Fibroblast of villous mesenchyme (primary cell): ENCODE measurements around the gene AP5M1. TPM values are rescaled to one million over a fixed set of nuclear protein-coding genes. Genes with fewer than 3 reads are reported as not detected.
A peak's percentile ranks its signal among the peaks of the same experiment; 100 is the strongest.
"Not testable (repeated sequence)": the region's sequence is repeated elsewhere in the genome, so short reads cannot be mapped to it uniquely, and the experiment has no call there.

Experiments
- DNase-seq: peaks from one replicate; pipeline ENCODE4 v3.0.0-alpha.2; 2010; ENCODE audit warnings: low read depth
- H3K4me3 ChIP-seq: 2 replicates; pipeline ENCODE4 v1.5.1; 2011; ENCODE audit warnings: low read depth, mild to moderate bottlenecking, low read length
- total RNA-seq: library from RNA; depleted of rRNA; stranded (reverse); fragments of >200 nt; gene quantifications from 2 replicates; pipeline ENCODE4 v1.2.3, GENCODE V29; 2012
- TF ChIP-seq, protein P1 (sequence below): IDR thresholded peaks from 2 replicates; pipeline ENCODE4 v1.5.1; 2012; ENCODE audit warnings: low read depth, mild to moderate bottlenecking, low read length; ENCODE audit not compliant: insufficient read depth

The AP5M1 gene
- total RNA-seq, 1 donor, result 44.9 TPM

DNA sequence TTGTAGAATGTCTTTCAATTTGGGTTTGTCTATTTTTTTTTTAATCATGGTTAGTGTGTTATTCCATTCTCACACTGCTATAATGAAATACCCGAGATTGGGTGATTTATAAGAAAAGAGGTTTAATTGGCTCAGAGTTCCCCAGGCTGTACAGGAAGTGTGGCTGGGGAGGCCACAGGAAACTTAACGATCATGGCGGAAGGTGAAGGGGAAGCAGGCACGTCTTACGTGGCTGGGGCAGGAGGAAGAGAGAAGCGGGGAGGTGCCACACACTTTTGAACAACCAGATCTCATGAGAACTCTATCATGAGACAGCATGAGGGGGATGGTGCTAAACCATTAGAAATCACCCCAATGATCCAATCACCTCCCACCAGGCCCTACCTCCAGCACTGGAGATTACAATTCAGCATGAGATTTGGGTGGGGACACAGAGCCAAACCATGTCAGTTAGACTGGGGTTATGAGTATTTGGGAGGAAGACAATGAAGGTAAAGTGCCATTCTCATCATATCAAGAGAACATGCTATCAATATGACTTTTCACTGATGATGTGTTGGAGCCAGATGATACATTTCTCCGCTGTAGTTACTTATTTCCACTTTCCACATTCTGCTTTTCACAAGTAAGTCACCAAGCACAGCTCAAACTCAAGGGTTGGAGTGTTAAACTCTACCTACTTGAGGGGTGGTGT is 45.8 kb downstream of the AP5M1 start:
- TF ChIP-seq, protein P1, sequence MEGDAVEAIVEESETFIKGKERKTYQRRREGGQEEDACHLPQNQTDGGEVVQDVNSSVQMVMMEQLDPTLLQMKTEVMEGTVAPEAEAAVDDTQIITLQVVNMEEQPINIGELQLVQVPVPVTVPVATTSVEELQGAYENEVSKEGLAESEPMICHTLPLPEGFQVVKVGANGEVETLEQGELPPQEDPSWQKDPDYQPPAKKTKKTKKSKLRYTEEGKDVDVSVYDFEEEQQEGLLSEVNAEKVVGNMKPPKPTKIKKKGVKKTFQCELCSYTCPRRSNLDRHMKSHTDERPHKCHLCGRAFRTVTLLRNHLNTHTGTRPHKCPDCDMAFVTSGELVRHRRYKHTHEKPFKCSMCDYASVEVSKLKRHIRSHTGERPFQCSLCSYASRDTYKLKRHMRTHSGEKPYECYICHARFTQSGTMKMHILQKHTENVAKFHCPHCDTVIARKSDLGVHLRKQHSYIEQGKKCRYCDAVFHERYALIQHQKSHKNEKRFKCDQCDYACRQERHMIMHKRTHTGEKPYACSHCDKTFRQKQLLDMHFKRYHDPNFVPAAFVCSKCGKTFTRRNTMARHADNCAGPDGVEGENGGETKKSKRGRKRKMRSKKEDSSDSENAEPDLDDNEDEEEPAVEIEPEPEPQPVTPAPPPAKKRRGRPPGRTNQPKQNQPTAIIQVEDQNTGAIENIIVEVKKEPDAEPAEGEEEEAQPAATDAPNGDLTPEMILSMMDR, result no peak
- no peak overlapping the region for H3K4me3 ChIP-seq
- no peak for DNase-seq

DNA sequence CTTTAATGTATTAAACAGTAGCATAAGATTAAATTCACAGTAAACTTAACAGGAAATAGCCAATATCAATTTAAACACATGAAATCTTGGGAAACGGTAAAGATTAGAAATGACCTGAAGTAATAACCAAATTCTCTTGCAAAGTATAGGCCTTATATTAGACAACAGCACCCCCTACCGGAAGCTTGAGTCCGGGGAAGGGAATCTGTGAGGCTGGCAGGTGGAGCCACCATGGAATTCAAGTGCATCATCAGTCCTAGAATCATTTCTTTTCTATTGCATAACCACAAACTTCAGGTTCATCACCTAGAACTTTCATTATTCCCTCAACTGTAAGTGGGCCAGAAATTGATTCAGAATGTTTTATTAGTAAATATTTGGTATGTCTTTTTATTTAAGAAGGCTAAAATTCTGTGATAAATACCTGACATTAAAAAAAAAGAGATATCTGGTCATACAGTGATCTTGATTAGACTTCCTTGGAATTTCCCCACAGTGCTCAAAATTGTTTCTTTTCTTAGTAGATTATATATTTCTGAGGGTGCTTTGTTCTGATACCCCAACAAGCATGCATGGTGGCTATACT is 48.6 kb downstream of the AP5M1 start:
- TF ChIP-seq, protein P1, result peak; percentile 90
- H3K4me3 ChIP-seq, result no peak overlapping the region
- DNase-seq, result peak; percentile 84

DNA sequence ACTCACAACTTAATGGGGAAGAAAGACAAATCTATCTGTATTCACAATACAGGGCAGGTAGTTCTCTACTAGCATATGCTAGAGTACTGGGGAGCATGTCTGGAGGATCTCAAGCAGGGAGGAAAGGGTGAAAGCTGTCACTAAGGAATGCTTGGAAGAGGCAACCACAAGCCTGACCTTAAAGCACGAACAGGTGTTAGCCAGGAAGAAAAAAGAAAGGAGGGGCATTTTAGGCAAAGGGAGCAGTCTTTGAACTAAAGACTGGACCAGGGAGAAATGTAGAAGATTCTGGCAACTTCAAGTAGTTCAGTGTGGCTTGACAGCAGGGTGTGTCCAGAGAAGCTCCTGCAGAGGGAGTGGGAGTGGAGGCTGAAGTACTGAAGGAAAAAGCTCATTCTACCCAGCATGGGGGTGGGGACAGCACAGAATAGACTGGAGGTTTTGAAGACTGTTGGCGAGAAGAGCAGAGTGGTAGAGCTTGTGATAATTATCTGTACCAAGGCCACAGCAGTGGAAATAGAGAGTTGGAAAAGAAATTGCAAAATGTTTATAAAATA is 50.9 kb downstream of the AP5M1 start:
- no peak overlapping the region for H3K4me3 ChIP-seq
- no peak for DNase-seq
- TF ChIP-seq, protein P1, result no peak

DNA sequence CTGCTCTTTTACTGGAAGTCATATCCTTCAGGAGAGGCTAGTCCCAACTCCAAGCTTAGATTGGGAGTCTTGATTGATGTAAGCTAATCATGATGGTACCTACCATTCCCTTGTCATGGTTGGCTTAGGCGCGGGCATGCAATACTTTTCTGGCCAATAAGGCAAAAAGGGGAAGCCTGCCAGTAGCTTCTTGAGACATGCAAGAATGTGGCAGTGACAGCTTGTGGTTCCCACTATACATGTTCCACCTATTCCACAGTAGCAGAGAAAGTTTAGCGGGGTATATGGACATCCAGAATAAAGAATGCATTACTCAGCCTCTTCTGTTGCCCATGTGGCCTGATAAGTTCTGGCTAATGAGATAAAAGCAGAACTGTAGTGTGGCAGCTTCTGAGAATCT is 55.0 kb downstream of the AP5M1 start:
- H3K4me3 ChIP-seq, result no peak overlapping the region
- TF ChIP-seq, protein P1, result no peak
- no peak for DNase-seq

DNA sequence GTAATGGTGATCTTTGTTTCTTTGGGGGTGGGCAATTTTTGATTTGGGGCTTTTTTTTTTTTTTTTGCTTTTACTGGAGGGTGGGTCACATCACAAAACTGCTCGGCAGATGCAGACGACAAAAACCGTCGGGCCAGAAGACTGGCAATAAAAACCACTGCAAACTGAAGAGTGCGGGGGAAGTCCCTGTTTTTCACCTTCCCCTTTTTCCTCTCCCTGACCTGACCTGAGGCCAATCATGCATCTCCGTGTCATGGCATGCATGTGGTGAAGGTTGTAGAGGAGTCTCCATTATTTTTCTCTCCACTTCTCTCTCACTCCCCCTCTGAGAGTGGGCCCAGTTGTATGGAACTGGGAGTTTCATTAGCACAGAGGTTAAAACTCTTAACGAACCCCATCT is 57.5 kb downstream of the AP5M1 start:
- TF ChIP-seq, protein P1, result no peak

DNA sequence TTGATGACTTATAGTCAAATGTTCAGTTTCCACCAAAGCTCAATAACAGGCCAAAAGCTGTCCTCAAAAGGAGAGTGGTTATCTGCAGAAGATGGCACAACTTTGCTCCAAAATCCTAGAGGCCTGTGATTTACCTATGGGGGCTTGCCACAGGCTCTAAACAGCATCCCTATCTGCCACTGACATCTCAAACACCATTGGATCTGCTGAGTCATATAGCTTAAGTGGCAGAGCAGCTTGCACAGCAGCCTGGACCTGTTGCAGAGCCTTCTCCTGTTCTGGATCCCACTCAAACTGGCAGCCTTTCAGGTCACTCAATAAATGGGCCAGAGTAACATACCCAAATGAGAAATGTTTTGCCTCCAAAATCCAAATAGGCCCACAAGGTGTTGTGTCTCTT is 61.1 kb downstream of the AP5M1 start:
- DNase-seq, result no peak
- no peak overlapping the region for H3K4me3 ChIP-seq
- TF ChIP-seq, protein P1, result no peak

More for the DNA sequence above, 57.5 kb downstream of the AP5M1 start:
- no peak overlapping the region for H3K4me3 ChIP-seq
- no peak for DNase-seq

DNA sequence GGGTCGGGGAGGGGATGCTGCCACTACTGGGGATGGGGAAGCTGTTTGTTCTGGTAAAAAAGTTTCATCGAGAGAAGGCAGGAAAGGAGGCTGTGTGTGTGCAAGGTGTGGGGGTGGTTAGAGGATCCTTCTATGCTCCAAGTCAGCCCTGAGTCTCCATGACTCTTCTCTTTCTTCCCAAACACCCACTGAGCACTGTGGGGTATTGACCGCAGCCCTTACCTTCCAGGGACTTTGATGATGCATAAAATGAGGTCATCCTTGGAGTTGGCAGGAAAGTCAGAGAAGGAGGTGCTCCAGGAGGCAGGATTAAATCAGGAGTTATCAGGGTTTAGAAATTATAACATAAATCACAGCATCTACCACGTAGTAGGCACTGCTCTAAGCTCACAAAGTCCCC is 63.7 kb downstream of the AP5M1 start:
- H3K4me3 ChIP-seq, DNase-seq: not testable (repeated sequence)

DNA sequence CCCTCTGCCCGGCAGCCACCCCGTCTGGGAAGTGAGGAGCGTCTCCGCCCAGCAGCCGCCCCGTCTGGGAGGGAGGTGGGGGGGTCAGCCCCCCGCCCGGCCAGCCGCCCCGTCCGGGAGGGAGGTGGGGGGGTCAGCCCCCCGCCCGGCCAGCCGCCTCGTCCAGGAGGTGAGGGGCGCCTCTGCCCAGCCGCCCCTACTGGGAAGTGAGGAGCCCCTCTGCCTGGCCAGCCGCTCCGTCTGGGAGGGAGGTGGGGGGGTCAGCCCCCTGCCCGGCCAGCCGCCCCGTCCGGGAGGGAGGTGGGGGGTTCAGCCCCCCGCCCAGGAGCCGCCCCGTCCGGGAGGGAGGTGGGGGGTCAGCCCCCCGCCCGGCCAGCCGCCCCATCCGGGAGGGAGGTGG is 65.0 kb downstream of the AP5M1 start:
- H3K4me3 ChIP-seq, DNase-seq: not testable (repeated sequence)

DNA sequence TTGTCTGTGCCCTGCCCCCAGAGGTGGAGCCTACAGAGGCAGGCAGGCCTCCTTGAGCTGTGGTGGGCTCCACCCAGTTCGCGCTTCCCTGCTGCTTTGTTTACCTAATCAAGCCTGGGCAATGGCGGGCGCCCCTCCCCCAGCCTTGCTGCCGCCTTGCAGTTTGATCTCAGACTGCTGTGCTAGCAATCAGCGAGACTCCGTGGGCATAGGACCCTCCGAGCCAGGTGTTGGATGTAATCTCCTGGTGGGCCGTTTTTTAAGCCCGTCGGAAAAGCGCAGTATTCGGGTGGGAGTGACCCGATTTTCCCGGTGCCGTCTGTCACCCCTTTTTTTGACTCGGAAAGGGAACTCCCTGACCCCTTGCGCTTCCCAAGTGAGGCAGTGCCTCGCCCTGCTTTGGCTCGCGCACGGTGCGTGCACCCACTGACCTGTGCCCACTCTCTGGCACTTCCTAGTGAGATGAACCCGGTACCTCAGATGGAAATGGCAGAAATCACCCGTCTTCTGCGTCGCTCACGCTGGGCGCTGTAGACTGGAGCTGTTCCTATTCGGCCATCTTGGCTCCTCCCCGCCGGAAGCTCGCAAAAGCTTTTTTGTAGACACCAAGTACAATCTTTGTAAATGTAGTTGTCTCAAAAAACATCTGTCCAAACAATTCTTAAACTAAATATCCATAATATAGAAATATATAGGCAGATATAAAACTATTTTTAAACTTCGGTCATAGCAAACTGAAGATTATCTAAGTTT is 75.0 kb downstream of the AP5M1 start:
- peak overlapping the region; percentile 40 for H3K4me3 ChIP-seq
- DNase-seq, result not testable (repeated sequence)
